Psoas muscle (tissue), 8 donors: ENCODE data around the gene MAG. TPM values are rescaled to one million over a fixed set of nuclear protein-coding genes. Genes with fewer than 3 reads are reported as not detected.

Experiments used
- ATAC-seq, 4 donors: fragments of 200-7000 bp; cut with Tn5 transposase; one replicate each; pipeline ENCODE4 v1.9.1; 2020; ENCODE audit warnings: moderate library complexity in 3 of 4, mild to moderate bottlenecking in 2 of 4
- DNase-seq, 2 donors: peaks; one replicate each; pipeline ENCODE4 v3.0.0-alpha.2; 2020
- H3K27ac ChIP-seq: fragments of 200-600 bp; one replicate; pipeline ENCODE4 v1.8.0; 2022
- H3K27me3 ChIP-seq, 3 donors: fragments of 200-600 bp in 1 of 3; one replicate each; pipeline versions ENCODE4 v1.6.1 to v1.8.0; 2013 to 2022; ENCODE audit warnings: low read length in 2 of 3, mild to moderate bottlenecking in 2 of 3, moderate library complexity in 1 of 3; ENCODE audit not compliant: insufficient read depth in 3 of 3
- H3K36me3 ChIP-seq, 2 donors: fragments of 200-600 bp in 1 of 2; one replicate each; pipeline versions ENCODE4 v1.6.1 to v1.8.0; 2013 to 2022; ENCODE audit warnings: low read depth in 1 of 2, mild to moderate bottlenecking in 1 of 2, moderate library complexity in 1 of 2; ENCODE audit not compliant: insufficient read depth in 1 of 2
- H3K4me1 ChIP-seq: fragments of 200-600 bp; one replicate; pipeline ENCODE4 v1.8.0; 2022
- H3K4me3 ChIP-seq: fragments of 200-600 bp; one replicate; pipeline ENCODE4 v1.8.0; 2022; ENCODE audit warnings: mild to moderate bottlenecking
- H3K9me3 ChIP-seq: fragments of 200-600 bp; one replicate; pipeline ENCODE4 v1.8.0; 2022
- WGBS, 3 donors: extraction: QIAGEN DNeasy Blood & Tissue Kit; methylation state at CpG; one replicate each; pipeline versions ENCODE4 v1.1.6 to v1.1.7; 2013; 5-methylcytosine and 5-hydroxymethylcytosine counted together
- intact Hi-C, 2 donors: fragments of 100-400 bp; cut with DNase I; formaldehyde crosslinking; loops; one replicate each; pipeline versions ENCODE4 v1.11.0 to v1.14.2; 2022
- polyA plus RNA-seq, 3 donors: library from polyadenylated mRNA; stranded (reverse); fragments of 200-250 nt; gene quantifications; one replicate each; pipeline ENCODE4 v1.2.3, GENCODE V29; 2013
- total RNA-seq, 4 donors: library from RNA; stranded (reverse); fragmentation: NEBNext Ultra II Directional in 2 of 4; extraction: Animal tissue kit (Norgen Biotek cat#: 25700) in 2 of 4; gene quantifications; one replicate each; pipeline versions ENCODE4 v1.2.1 to v1.2.4, GENCODE V29; 2021 to 2023
- TF ChIP-seq, protein P1 (sequence below): fragments of 200-600 bp; IDR thresholded peaks from one replicate; pipeline ENCODE4 v1.8.0; 2022; ENCODE audit warnings: antibody characterized with exemption
- donor health status: healthy with polysubstance abuse.
- donor health status: DM: no; HTN: no; CAD: no; lungs with moderate emphysema.
- donor health status: Bipolar disorder and iron deficiency.
- donor health status: healthy.
- donor health status: DM: yes; HTN: yes; CAD: no.
- donor health status: DM: no; HTN: no; CAD: no.
- donor health status: DM: no; HTN: no; CAD: no.
- donor health status: DM: yes; HTN: yes; CAD: no.

The MAG gene
- total and polyA plus RNA-seq, 7 donors: 0.05 to 0.30 (median 0.11) TPM; not detected in 4

- H3K27ac ChIP-seq: peak overlapping the region; percentile 15
- DNase-seq: peak in 1 of 2 donors; percentile 31
- WGBS, 3 donors: 71 to 79% (median 79%) methylated on average over 7 of the region's 7 CpGs
- no peak for ATAC-seq
- TF ChIP-seq, protein P1, sequence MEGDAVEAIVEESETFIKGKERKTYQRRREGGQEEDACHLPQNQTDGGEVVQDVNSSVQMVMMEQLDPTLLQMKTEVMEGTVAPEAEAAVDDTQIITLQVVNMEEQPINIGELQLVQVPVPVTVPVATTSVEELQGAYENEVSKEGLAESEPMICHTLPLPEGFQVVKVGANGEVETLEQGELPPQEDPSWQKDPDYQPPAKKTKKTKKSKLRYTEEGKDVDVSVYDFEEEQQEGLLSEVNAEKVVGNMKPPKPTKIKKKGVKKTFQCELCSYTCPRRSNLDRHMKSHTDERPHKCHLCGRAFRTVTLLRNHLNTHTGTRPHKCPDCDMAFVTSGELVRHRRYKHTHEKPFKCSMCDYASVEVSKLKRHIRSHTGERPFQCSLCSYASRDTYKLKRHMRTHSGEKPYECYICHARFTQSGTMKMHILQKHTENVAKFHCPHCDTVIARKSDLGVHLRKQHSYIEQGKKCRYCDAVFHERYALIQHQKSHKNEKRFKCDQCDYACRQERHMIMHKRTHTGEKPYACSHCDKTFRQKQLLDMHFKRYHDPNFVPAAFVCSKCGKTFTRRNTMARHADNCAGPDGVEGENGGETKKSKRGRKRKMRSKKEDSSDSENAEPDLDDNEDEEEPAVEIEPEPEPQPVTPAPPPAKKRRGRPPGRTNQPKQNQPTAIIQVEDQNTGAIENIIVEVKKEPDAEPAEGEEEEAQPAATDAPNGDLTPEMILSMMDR: no peak
- H3K27me3 ChIP-seq: no peaks in the 10 kb centered on the region
- H3K4me3 ChIP-seq: no peak overlapping the region
- intact Hi-C loops: loop anchor here in 1 of 2 donors (10.0 kb wide), 1 partner anchor 223 kb away; the partner anchor contains the start of gene KRTDAP
- no peaks in the 10 kb centered on the region for H3K9me3 ChIP-seq
- peaks cover 10% of the 10 kb centered on the region for H3K4me1 ChIP-seq
- H3K36me3 ChIP-seq: peaks cover 5 to 64% of the 10 kb centered on the region in 2 donors
Observed at GRCh38 chr19:35271546-35271945, 20.4 kb upstream of the MAG start.

GRCh38 chr19:35272122-35272719, 19.7 kb upstream of the MAG start:
- TF ChIP-seq, protein P1: no peak
- ATAC-seq: no peak
- 87 to 92% (median 87%) methylated on average over 16 of the region's 16 CpGs for WGBS, 3 donors
- no peaks in the 10 kb centered on the region for H3K27me3 ChIP-seq
- intact Hi-C loops: loop anchor here in 1 of 2 donors (10.0 kb wide), 1 partner anchor 223 kb away; the partner anchor contains the start of gene KRTDAP
- no peak for DNase-seq
- H3K4me1 ChIP-seq: peaks cover 5% of the 10 kb centered on the region
- no peak overlapping the region for H3K4me3 ChIP-seq
- peaks cover 5 to 71% of the 10 kb centered on the region in 2 donors for H3K36me3 ChIP-seq
- no peaks in the 10 kb centered on the region for H3K9me3 ChIP-seq
- H3K27ac ChIP-seq: no peak overlapping the region

- Histone ChIP-seq H3K4me3 (no peak overlapping the region), H3K36me3 (peaks cover 5 to 78% of the 10 kb centered on the region in 2 donors), H3K9me3 (no peaks in the 10 kb centered on the region), H3K27ac (no peak overlapping the region), H3K27me3 (no peaks in the 10 kb centered on the region), H3K4me1 (peaks cover 5% of the 10 kb centered on the region)
- intact Hi-C loops: loop anchor here in 1 of 2 donors (10.0 kb wide), 1 partner anchor 222 kb away; the partner anchor contains the start of gene KRTDAP
- no peak for DNase-seq
- no peak for ATAC-seq
- TF ChIP-seq, protein P1: no peak
- WGBS, 3 donors: 67 to 82% (median 68%) methylated on average over 10 of the region's 10 CpGs
Observed at GRCh38 chr19:35272954-35273649, 18.9 kb upstream of the MAG start.

- no peak for DNase-seq
- no peak overlapping the region for H3K4me3 ChIP-seq
- no peak overlapping the region for H3K27ac ChIP-seq
- no peak for ATAC-seq
- peaks cover 5 to 85% of the 10 kb centered on the region in 2 donors for H3K36me3 ChIP-seq
- peaks cover 5% of the 10 kb centered on the region for H3K4me1 ChIP-seq
- intact Hi-C loops: loop anchor here in 1 of 2 donors (10.0 kb wide), 1 partner anchor 221 kb away; the partner anchor contains the start of gene KRTDAP
- 73 to 91% (median 78%) methylated on average over 14 of the region's 14 CpGs for WGBS, 3 donors
- TF ChIP-seq, protein P1: no peak
- H3K27me3 ChIP-seq: no peaks in the 10 kb centered on the region
- H3K9me3 ChIP-seq: no peaks in the 10 kb centered on the region
Observed at GRCh38 chr19:35273686-35274259, 18.2 kb upstream of the MAG start.
